Right lobe of liver (tissue), 6 donors: ENCODE results near the gene FBXO46. TPM values are rescaled to one million over a fixed set of nuclear protein-coding genes. Genes with fewer than 3 reads are reported as not detected.

Experiments used
- ATAC-seq, 4 donors: fragments of 200-7000 bp; cut with Tn5 transposase; one replicate each; pipeline ENCODE4 v1.9.1; 2020; ENCODE audit warnings: mild to moderate bottlenecking in 4 of 4, moderate library complexity in 4 of 4
- DNase-seq, 3 donors: peaks; one replicate each; pipeline ENCODE4 v3.0.0-alpha.2; 2020
- H3K27ac ChIP-seq, 3 donors: fragments of 200-600 bp; one replicate each; pipeline ENCODE4 v1.8.0; 2022
- H3K27me3 ChIP-seq, 2 donors: fragments of 200-600 bp; one replicate each; pipeline ENCODE4 v1.8.0; 2022
- H3K36me3 ChIP-seq, 4 donors: fragments of 200-600 bp; sonication (generic) in 1 of 4; one replicate each; pipeline versions ENCODE4 v1.5.1 to v1.8.0; 2017 to 2022; ENCODE audit warnings: control low read depth in 1 of 4
- H3K4me1 ChIP-seq, 4 donors: fragments of 200-600 bp; sonication (generic) in 1 of 4; one replicate each; pipeline versions ENCODE4 v1.5.1 to v1.8.0; 2017 to 2022; ENCODE audit warnings: control low read depth in 1 of 4
- H3K4me3 ChIP-seq, 3 donors: fragments of 200-600 bp; one replicate each; pipeline ENCODE4 v1.8.0; 2022
- H3K9me3 ChIP-seq, 4 donors: fragments of 200-600 bp; sonication (generic) in 1 of 4; one replicate each; pipeline versions ENCODE4 v1.5.1 to v1.8.0; 2017 to 2022; ENCODE audit warnings: control low read depth in 1 of 4
- POLR2A ChIP-seq: fragments of 450-650 bp; IDR thresholded peaks from one replicate; pipeline ENCODE4 v1.6.1; 2017; ENCODE audit warnings: antibody characterized with exemption, mild to moderate bottlenecking
- WGBS: methylation state at CpG from one replicate; pipeline ENCODE4 v1.1.6; 2018; ENCODE audit warnings: low coverage, low lambda C conversion rate; ENCODE audit not compliant: insufficient coverage; ENCODE audit errors: missing lambda C conversion rate; 5-methylcytosine and 5-hydroxymethylcytosine counted together
- intact Hi-C, 2 donors: fragments of 100-400 bp; cut with DNase I; formaldehyde crosslinking; loops; one replicate each; pipeline versions ENCODE4 v1.11.2 to v1.14.1; 2022
- microRNA counts: library from miRNA; unstranded; fragments of <30 nt; microRNA quantifications from one replicate; lab custom pipeline; 2016
- microRNA-seq, 2 donors: library from miRNA; unstranded; fragments of <30 nt; microRNA quantifications; one replicate each; pipeline ENCODE4, GENCODE V29; 2019 to 2020
- small RNA-seq, 2 experiments: library from RNA; depleted of rRNA; stranded (forward); fragments of <200 nt; gene quantifications; one replicate each; pipeline ENCODE3, GENCODE V24; 2016
- total RNA-seq, 6 experiments: library from RNA; depleted of rRNA in 2 of 6; stranded (reverse); fragments of >200 nt in 2 of 6; fragmentation: NEBNext Ultra II Directional in 3 of 6; extraction: Animal tissue kit (Norgen Biotek cat#: 25700) in 3 of 6; gene quantifications; one replicate each; pipeline versions ENCODE4 v1.1.0 to v1.2.4, GENCODE V29; 2016 to 2023
- TF ChIP-seq, protein P1 (sequence below), 4 donors: fragments of 200-600 bp in 3 of 4; fragments of 450-650 bp in 1 of 4; IDR thresholded peaks; one replicate each; pipeline versions ENCODE4 v1.5.1 to v1.8.0; 2016 to 2022; ENCODE audit warnings: antibody characterized with exemption in 4 of 4, mild to moderate bottlenecking in 2 of 4
- donor health status: DM: no; HTN: yes; CAD: no.
- donor health status: DM: no; HTN: no; CAD: no.
- donor health status: DM: no; HTN: no; CAD: no.
- donor health status: DM: no; HTN: yes; CAD: no.
- donor health status: DM: no; HTN: yes; CAD: no.

Gene FBXO46
- total RNA-seq, 6 experiments from 2014 or later = 5.6 to 12.4 (median 7.4) TPM

DNA sequence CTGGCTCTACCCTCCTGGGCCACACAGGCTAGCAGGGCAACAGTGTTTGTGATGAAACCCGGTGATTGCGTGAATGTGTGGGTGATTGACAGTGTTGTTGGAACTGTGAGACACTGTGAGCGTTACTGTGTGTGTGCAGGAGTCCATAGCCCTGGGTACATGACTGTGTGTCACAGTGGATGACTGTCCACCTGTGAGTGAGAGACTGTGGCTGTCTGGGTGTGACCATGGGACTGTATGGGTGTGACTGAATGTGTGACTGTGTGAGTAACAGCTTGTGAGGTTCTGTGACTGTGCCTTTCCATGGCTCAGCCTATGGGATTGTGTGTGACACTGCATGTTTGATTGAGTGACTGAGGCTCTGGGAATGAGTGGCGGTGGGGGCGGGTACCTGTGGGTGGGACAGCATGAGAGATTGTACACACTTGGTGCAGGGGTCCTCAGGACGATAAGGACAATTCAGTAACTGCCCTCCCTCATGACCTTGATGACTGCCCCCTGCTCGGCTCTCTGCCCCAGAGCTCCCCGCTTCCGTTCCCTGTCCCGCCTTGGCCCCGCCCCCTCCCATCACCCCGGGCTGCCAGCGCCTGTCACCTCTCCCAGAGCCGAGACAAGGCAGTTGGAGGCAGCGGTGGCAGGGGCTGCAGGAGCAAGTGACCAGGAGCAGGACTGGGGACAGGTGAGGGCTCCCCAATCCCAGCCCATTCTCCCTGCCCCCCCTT is 62.9 kb downstream of the FBXO46 start, which contains the start of gene GIPR:
TSS of gene GIPR (plus strand) at position 602 of the 722 bp plus-strand sequence. CDS start 1,300 bp downstream, outside the sequence.
- peak in 2 of 3 donors; percentile 40 to 60 for DNase-seq
- WGBS = 16% methylated on average over 7 of the region's 15 CpGs
- no peak within 1 kb of the TSS for H3K27ac ChIP-seq
- peak within 1 kb of the TSS in 1 of 3 donors; percentile 19 for H3K4me3 ChIP-seq
- no peak for TF ChIP-seq POLR2A
- TF ChIP-seq, protein P1, sequence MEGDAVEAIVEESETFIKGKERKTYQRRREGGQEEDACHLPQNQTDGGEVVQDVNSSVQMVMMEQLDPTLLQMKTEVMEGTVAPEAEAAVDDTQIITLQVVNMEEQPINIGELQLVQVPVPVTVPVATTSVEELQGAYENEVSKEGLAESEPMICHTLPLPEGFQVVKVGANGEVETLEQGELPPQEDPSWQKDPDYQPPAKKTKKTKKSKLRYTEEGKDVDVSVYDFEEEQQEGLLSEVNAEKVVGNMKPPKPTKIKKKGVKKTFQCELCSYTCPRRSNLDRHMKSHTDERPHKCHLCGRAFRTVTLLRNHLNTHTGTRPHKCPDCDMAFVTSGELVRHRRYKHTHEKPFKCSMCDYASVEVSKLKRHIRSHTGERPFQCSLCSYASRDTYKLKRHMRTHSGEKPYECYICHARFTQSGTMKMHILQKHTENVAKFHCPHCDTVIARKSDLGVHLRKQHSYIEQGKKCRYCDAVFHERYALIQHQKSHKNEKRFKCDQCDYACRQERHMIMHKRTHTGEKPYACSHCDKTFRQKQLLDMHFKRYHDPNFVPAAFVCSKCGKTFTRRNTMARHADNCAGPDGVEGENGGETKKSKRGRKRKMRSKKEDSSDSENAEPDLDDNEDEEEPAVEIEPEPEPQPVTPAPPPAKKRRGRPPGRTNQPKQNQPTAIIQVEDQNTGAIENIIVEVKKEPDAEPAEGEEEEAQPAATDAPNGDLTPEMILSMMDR (IDR thresholded peaks at IDR 0.05) = no peak
- ATAC-seq = peak; percentile 6 to 53 (median 26)
- peaks cover 0 to 13% of the 10 kb centered on the region in 2 donors for H3K27me3 ChIP-seq
- intact Hi-C loops = no loop called here
- no peaks in the 10 kb centered on the region for H3K36me3 ChIP-seq
- peaks cover 0 to 11% (median 0%) of the 10 kb centered on the region in 4 donors for H3K4me1 ChIP-seq
- H3K9me3 ChIP-seq = no peaks in the 10 kb centered on the region

- no peak overlapping the region for H3K27ac ChIP-seq
- intact Hi-C loops = no loop called here
- no peaks in the 10 kb centered on the region for H3K27me3 ChIP-seq
- TF ChIP-seq POLR2A = no peak
- TF ChIP-seq, protein P1 (IDR thresholded peaks at IDR 0.05) = no peak
- WGBS = 72% methylated on average over 7 of the region's 7 CpGs
- H3K9me3 ChIP-seq = no peaks in the 10 kb centered on the region
- H3K4me1 ChIP-seq = peaks cover 0 to 11% (median 0%) of the 10 kb centered on the region in 4 donors
- ATAC-seq = no peak
- no peak for DNase-seq
- H3K4me3 ChIP-seq = no peak overlapping the region
- no peaks in the 10 kb centered on the region for H3K36me3 ChIP-seq
Measured at GRCh38 chr19:45664575-45664974, 66.1 kb downstream of the FBXO46 start.

DNA sequence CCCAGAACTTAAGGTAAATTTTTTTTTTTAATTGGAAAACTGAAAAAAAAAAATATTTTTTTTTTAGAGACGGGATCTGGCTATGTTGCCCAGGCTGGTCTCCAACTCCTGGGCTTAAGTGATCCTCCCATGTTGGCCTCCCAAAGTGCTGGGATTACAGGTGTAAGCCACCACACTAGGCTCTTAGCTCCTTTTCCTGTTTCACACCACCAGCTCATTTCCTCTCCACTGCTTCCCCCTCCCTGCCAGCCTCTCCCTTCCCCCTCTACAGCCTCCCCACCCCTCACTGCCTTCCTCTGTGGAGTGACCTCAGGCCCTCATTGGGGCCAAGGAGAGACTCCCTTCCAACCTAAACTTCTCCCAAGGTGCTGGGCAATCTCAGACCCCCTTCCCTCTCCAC is 66.9 kb downstream of the FBXO46 start:
- intact Hi-C loops = no loop called here
- ATAC-seq (no peak), DNase-seq (no peak)
- H3K4me1 ChIP-seq = peaks cover 0 to 5% (median 0%) of the 10 kb centered on the region in 4 donors
- WGBS = 67% methylated on average over 1 of the region's 1 CpG
- H3K9me3 ChIP-seq = no peaks in the 10 kb centered on the region
- no peak overlapping the region for H3K4me3 ChIP-seq
- TF ChIP-seq, protein P1 (IDR thresholded peaks at IDR 0.05) = no peak
- no peak for TF ChIP-seq POLR2A
- no peaks in the 10 kb centered on the region for H3K27me3 ChIP-seq
- H3K27ac ChIP-seq = no peak overlapping the region
- H3K36me3 ChIP-seq = no peaks in the 10 kb centered on the region

- no peak for DNase-seq
- H3K4me1 ChIP-seq = no peaks in the 10 kb centered on the region
- H3K36me3 ChIP-seq = no peaks in the 10 kb centered on the region
- 0% methylated on average over 1 of the region's 8 CpGs for WGBS
- no peak overlapping the region for H3K27ac ChIP-seq
- H3K27me3 ChIP-seq = no peaks in the 10 kb centered on the region
- no peaks in the 10 kb centered on the region for H3K9me3 ChIP-seq
- no peak for ATAC-seq
- no peak for TF ChIP-seq POLR2A
- TF ChIP-seq, protein P1 (IDR thresholded peaks at IDR 0.05) = no peak
- no peak overlapping the region for H3K4me3 ChIP-seq
- intact Hi-C loops = no loop called here
Measured at GRCh38 chr19:45660636-45661035, 70.1 kb downstream of the FBXO46 start.

MicroRNAs within 50 kb of the gene (microRNA counts, 767-probe panel; counts per million panel counts)
- 237 counts per million for microRNA hsa-miR-642a-5p (lab: Ali Mortazavi, UCI)
- 237 counts per million for microRNA hsa-miR-642b-3p (lab: Ali Mortazavi, UCI)

Small RNA genes lying within 50 kb of the gene (microRNA-seq; reads per million reads assigned to microRNA genes)
- gene MIR642A = 0 reads per million in 2 donors
- gene MIR642B = 0 reads per million in 2 donors

Small RNA genes lying within 50 kb of the gene (small RNA-seq; reads per million reads assigned to genes)
- 0 reads per million in 2 experiments for gene MIR642A

Other genes with a start within 250 kb of the FBXO46 start
- 1 to 10 TPM; 1.5 to 7.2 (median 2.9) TPM for gene RTN2, start 233.8 kb downstream of the FBXO46 start, total RNA-seq
- gene PPM1N, start 232.5 kb downstream of the FBXO46 start, total RNA-seq = 1 to 10 TPM in 2 of 6 experiments, under 1 TPM in 3, not detected in 1; 0.32 to 2.0 (median 0.51) TPM
- 10 to 100 TPM; 19.4 to 64.1 (median 30.6) TPM for gene VASP, start 223.4 kb downstream of the FBXO46 start, total RNA-seq
- gene OPA3, start 146.1 kb downstream of the FBXO46 start, total RNA-seq = 10 to 100 TPM in 2 of 6 experiments, 1 to 10 TPM in 4; 6.7 to 18.1 (median 8.1) TPM
- gene GPR4, start 128.7 kb downstream of the FBXO46 start, total RNA-seq = 1 to 10 TPM in 4 of 6 experiments, under 1 TPM in 2; 0.83 to 3.1 (median 1.3) TPM
- 10 to 100 TPM; 12.6 to 19.7 (median 13.8) TPM for gene EML2, start 91.5 kb downstream of the FBXO46 start, total RNA-seq
- under 1 TPM in 4 of 6 experiments, not detected in 2; 0.07 to 0.23 (median 0.18) TPM for gene GIPR, start 62.7 kb downstream of the FBXO46 start, total RNA-seq
- 10 to 100 TPM; 79.7 to 92.5 (median 88.2) TPM for gene SNRPD2, start 38.9 kb downstream of the FBXO46 start, total RNA-seq
- 1 to 10 TPM; 4.4 to 6.9 (median 5.9) TPM for gene QPCTL, start 38.2 kb downstream of the FBXO46 start, total RNA-seq
- under 1 TPM in 1 of 6 experiments, not detected in 5; 0.24 TPM for gene MEIOSIN, start 2.5 kb upstream of the FBXO46 start, total RNA-seq
- gene SIX5, start 38.4 kb upstream of the FBXO46 start, total RNA-seq = 10 to 100 TPM in 3 of 6 experiments, 1 to 10 TPM in 3; 7.8 to 11.6 (median 9.5) TPM
- 10 to 100 TPM in 1 of 6 experiments, 1 to 10 TPM in 5; 4.3 to 14.9 (median 8.7) TPM for gene DMPK, start 51.6 kb upstream of the FBXO46 start, total RNA-seq
- 10 to 100 TPM in 4 of 6 experiments, 1 to 10 TPM in 2; 8.3 to 14.3 (median 11.9) TPM for gene DMWD, start 61.9 kb upstream of the FBXO46 start, total RNA-seq
- gene RSPH6A, start 84.4 kb upstream of the FBXO46 start, total RNA-seq = not detected
- 10 to 100 TPM; 31.1 to 50.1 (median 42.0) TPM for gene SYMPK, start 132.3 kb upstream of the FBXO46 start, total RNA-seq
- 10 to 100 TPM; 18.2 to 36.1 (median 25.3) TPM for gene FOXA3, start 133.4 kb upstream of the FBXO46 start, total RNA-seq
- gene IRF2BP1, start 155.2 kb upstream of the FBXO46 start, total RNA-seq = 10 to 100 TPM; 12.8 to 21.5 (median 15.5) TPM
- 1 to 10 TPM; 2.5 to 5.2 (median 3.9) TPM for gene MYPOP, start 171.7 kb upstream of the FBXO46 start, total RNA-seq
- not detected for gene NANOS2, start 183.9 kb upstream of the FBXO46 start, total RNA-seq
- gene NOVA2, start 243.0 kb upstream of the FBXO46 start, total RNA-seq = 1 to 10 TPM in 2 of 6 experiments, under 1 TPM in 4; 0.66 to 2.5 (median 0.85) TPM